ENCODE measurements around the gene DMD.
"Not testable (repeated sequence)": the region's sequence is repeated elsewhere in the genome, so short reads cannot be mapped to it uniquely, and the experiment has no call there.

The DMD gene

GRCh38 chrX:32592786-32593185 is 618.6 kb downstream of the DMD start:
- no peak for DNase-seq

GRCh38 chrX:32591589-32591988 is 619.8 kb downstream of the DMD start:
- no peak for DNase-seq

GRCh38 chrX:32582729-32583128 is 628.6 kb downstream of the DMD start:
- DNase-seq, result no peak

- no peak for DNase-seq
Measured at GRCh38 chrX:32576885-32577284, 634.5 kb downstream of the DMD start.

GRCh38 chrX:32572644-32573043 is 638.7 kb downstream of the DMD start:
- no peak for DNase-seq

GRCh38 chrX:32571579-32571978 is 639.8 kb downstream of the DMD start:
- no peak for DNase-seq

- no peak for DNase-seq
Measured at GRCh38 chrX:32562261-32562660, 649.1 kb downstream of the DMD start.

- no peak for DNase-seq
Measured at GRCh38 chrX:32545101-32545500, 666.2 kb downstream of the DMD start.

- no peak for DNase-seq
Measured at GRCh38 chrX:32538554-32538953, 672.8 kb downstream of the DMD start.

- no peak for DNase-seq
Measured at GRCh38 chrX:32533848-32534247, 677.5 kb downstream of the DMD start.

- DNase-seq, result no peak
Measured at GRCh38 chrX:32532262-32532661, 679.1 kb downstream of the DMD start.

- no peak for DNase-seq
Measured at GRCh38 chrX:32530802-32531403, 680.4 kb downstream of the DMD start.

GRCh38 chrX:32528451-32528850 is 682.9 kb downstream of the DMD start:
- DNase-seq, result not testable (repeated sequence)

GRCh38 chrX:32525234-32525633 is 686.1 kb downstream of the DMD start:
- no peak for DNase-seq

GRCh38 chrX:32524385-32524784 is 687.0 kb downstream of the DMD start:
- DNase-seq, result no peak

- no peak for DNase-seq
Measured at GRCh38 chrX:32520789-32521188, 690.6 kb downstream of the DMD start.

GRCh38 chrX:32514986-32515385 is 696.4 kb downstream of the DMD start:
- no peak for DNase-seq

GRCh38 chrX:32501606-32502005 is 709.7 kb downstream of the DMD start:
- DNase-seq, result no peak

- no peak for DNase-seq
Measured at GRCh38 chrX:32496671-32497070, 714.7 kb downstream of the DMD start.

- DNase-seq, result no peak
Measured at GRCh38 chrX:32495855-32496254, 715.5 kb downstream of the DMD start.

- DNase-seq, result no peak
Measured at GRCh38 chrX:32489125-32489524, 722.2 kb downstream of the DMD start.

- DNase-seq, result no peak
Measured at GRCh38 chrX:32483534-32484136, 727.7 kb downstream of the DMD start.

- no peak for DNase-seq
Measured at GRCh38 chrX:32480019-32480418, 731.3 kb downstream of the DMD start.

- DNase-seq, result no peak
Measured at GRCh38 chrX:32472364-32472763, 739.0 kb downstream of the DMD start.

- no peak for DNase-seq
Measured at GRCh38 chrX:32455704-32456103, 755.6 kb downstream of the DMD start.
